HG03095 (cell line): Measurements from ENCODE around the gene STX1A.
A peak's percentile ranks its signal among the peaks of the same experiment; 100 is the strongest.
"Not testable (repeated sequence)": the region's sequence is repeated elsewhere in the genome, so short reads cannot be mapped to it uniquely, and the experiment has no call there.

Source experiments
- ATAC-seq: cut with Tn5 transposase; IDR thresholded peaks from one replicate; pipeline ENCODE4 v1.9.1; 2021; ENCODE audit warnings: moderate library complexity; ENCODE audit not compliant: unreplicated experiment

The STX1A gene

DNA sequence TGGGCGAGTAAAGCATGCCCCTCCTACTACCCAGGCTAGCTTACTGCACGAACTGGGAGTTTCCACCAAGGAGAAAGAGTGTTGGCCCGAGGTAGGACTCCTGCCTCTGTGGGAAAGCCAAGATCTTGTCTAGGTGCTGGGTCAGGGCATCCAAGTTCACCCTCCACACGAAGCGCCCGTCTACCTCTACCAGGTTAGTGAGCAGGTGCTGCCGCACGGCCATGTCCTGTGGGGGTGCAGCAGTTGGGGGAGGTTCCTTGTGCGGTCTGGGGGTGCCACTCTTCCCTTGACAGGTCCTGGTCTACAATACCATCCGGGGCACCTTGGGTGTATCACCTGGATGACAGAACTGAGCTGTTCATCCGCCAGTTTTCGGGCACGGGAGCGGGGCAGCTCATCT is 17.4 kb upstream of the STX1A start:
- ATAC-seq: no peak

DNA sequence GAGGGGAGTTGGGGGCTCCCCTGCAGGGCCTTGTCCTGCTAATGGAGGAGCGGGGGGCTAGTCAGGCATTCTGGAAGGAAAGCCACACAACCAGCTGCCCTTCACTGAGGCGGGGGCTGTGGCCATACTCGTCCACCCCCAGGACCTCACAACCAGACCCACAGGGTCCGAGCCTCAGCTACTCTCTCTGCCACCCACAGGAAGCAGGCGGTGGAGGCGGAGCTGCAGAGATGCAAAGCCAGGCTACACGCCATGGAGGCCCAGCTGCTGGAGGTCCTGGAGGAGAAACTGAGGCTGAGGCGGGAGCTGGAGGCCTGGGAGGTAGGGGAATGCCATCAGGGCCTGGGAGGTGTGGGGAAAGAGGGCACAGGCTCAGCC is 16.0 kb upstream of the STX1A start:
- no peak for ATAC-seq

DNA sequence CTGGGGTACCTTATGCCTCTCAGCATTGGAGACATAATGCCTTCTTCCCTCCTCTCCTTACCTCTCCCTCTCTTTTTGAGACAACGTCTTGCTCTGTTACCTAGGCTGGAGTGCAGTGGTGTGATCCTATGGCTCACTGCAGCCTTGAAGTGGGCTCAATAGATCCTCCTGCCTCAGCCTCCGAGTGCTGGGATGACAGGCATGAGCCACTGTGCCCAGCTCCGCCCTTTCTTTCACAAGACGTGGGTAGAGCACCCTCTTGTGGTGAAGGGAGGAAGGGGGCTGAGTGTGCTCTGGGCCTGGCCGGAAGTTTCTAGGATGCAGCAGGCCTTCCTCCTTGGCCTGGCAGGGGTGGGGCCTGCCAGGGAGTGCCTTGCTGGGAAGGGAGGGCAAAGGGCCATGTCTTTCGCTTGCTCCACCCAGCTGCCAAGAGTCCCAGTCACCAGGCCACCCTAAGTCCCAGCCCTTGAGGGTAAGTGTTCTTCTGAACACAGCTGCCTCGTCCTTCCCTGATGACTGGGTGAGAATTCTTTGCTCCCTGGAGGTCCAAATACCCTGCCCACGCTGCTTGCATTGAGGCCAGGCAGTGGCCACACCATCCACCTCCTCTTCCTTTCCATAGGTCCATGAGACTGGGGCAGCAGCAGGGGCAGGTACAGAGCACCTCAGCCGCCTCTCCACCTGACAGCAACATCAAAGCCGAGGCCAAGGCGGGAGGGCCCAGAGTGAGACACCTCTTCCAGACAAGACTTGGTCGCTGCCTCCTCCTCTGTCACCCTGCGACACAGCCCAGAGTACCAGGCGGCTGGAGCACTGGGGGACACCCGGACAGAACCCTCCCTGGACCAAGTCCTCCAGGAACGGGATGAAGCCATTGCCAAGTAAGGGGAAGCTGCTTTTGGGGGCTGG is 15.4 kb upstream of the STX1A start:
- ATAC-seq: peak; percentile 43

DNA sequence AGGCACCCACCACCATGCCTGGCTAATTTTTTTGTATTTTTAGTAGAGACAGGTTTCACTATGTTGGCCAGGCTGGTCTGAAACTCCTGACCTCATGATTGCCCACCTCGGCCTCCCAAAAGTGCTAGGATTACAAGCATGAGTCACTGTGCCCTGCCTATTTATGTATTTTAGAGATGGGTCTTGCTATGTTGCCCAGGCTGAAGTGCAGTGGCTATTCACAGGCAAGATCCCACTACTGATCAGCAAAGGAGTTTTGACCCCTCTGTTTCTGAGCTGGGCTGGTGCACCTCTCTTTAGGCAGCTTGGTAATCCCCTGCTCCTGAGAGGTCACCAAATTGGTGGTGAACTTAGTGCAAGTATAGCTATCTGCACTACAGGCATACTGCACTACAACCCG is 12.9 kb upstream of the STX1A start:
- ATAC-seq: no peak

DNA sequence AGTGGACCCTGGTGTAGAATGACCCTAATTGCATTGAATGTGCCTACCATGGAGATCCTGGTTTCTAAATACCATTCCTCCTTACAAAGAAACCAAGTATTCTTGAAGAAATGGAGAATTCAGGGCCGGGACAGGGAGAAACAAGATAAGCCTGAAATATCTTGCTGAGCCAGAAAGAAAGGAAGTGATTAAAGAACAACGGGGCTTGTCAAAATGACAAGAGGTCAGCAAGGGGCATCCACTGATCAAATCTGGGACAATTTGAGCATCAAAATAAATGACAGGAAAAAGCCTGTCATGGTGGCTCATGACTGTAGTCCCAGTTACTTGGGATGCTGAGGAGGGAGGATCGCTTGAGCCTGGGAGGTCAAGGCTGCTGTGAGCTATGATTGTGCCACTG is 11.0 kb upstream of the STX1A start:
- ATAC-seq: no peak

DNA sequence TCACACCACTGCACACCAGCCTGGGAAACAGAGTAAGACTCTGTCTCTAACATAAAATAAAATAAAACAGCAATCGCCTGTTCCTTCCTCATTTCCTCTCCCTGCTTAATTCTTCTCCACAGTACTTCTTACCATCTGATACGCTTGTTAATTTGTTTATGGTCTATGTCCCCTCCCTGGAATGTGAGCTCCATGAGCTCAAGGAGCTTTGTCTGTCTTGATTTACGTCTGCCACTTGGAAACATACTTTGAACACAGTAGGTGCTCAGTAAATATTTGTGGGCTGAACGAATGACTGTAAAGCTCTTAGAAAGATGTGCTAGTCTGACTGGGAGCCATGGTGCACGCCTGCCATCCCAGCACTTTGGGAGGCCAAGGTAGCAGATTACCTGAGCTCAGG is 9.1 kb upstream of the STX1A start:
- no peak for ATAC-seq

DNA sequence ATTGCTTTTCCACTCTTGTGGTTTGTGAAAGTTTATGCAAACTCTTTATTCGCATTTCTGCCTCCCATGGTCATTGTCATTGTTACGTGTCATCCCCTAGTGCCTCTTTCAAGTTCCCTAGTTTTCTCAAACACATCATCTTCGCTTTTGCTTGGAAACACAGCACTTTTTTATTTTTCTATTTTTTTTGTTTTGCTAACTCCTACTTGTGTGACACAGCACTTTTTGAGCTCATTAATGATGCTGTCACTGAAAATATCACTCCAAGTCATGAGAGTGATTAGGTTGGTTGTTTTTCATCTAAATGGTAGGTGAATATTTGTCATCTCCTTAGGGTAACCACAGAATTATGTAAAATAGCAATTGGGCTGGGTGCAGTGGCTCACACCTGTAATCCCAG is 8.5 kb upstream of the STX1A start:
- ATAC-seq: no peak

DNA sequence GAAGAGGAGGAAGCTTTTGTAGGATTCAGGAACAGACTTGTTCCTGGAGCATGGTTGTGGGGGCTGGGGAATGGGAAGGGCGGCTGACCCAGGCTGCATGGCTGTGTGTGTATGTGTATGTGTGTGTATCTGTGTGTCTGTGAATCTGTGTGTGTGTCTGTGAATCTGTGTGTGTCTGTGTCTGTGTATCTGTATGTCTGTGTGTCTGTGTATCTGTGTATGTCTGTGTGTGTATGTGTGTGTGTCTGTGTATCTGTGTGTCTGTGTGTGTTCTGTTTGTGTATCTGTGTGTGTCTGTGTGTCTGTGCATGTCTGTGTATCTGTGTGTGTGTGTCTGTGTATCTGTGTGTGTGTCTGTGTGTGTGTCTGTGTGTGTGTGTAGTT is 6.6 kb upstream of the STX1A start:
- ATAC-seq: no peak

DNA sequence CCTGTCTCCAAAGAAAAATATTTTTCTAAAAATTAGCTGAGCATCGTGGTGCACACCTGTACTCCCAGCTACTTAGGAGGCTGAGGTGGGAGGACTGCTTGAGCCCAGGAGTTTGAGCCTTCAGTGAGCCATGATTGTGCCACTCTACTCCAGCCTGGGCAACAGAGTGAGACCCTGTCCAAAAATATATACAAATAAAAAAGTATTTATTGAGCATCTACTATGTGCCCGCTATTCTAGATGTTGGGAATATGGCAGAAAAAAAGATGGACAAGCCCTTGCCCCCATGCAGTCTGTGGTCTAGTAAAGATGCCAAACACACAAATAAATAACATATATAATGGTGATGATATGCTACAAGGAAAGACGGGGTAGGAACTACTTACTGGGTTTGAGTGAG is 4.3 kb upstream of the STX1A start:
- no peak for ATAC-seq

DNA sequence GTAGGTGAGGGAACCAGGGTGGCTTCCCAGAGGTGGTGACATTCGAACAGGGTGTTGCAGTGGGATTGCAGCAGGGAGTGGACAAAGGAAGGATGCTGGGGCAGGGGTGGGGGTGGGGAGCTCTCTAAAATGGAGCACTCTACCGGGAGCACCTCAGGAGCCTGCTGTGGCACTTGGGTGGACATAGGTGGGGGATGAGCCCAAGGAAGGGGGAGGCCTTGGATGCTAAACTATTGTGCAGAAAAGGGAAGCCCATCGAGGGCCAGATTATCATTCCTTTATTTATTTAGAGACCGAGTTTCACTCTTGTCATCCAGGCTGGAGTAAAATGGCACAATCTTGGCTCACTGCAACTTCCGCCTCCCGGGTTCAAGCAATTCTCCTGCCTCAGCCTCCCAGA is 3.3 kb upstream of the STX1A start:
- ATAC-seq: no peak

DNA sequence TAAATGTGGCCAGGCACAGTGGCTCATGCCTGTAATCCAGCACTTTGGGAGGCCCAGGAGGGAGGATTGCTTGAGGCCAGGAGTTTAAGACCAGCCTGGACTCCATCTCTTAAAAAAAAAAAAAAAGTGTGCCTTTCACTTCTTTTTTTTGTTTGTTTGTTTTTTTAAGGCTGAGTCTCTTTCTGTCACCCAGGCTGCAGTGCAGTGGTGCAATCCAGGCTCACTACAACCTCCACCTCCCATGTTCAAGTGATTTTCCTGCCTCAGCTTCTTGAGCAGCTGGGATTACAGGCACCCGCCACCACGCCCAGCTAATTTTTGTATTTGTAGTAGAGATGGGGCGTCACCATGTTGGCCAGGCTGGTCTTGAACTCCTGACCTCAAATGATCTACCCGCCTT is 2.7 kb upstream of the STX1A start:
- ATAC-seq: not testable (repeated sequence)

DNA sequence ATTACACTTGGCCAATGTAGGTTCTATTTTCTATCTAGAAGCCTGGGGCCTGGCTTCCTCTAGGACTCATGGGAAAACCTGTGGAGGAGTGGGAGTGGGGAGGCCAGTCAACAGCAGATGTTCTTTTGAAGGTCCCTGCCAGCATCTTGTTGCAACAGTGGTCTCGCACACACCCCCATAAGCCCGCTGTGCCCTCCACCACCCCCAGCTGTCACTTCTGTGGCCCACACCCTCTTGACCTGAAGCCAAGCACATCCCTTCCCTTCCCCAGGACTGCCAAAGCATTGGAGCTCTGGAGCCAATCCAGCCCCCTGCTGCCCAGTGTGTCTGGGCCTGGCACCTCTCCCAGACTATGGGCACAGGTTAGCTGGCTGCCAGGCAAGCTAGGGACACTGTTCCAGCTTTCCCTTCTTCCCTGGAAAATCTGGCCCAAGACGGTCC is 1.9 kb upstream of the STX1A start:
- ATAC-seq: no peak

DNA sequence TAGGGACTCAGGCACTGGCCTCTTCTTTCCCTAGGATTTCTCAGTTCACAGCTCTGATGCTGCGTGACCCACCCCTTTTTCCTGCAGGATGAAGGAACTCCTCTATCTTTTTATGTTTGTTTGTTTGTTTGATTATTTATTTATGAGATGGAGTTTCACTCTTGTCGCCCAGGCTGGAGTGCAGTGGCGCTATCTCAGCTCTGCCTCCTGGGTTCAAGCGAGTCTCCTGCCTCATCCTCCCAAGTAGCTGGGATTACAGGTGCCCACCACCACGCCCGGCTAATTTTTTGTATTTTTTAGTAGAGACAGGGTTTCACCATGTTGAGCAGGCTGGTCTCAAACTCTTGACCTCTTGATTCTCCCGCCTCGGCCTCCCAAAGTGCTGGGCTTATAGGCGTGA is 974 bp upstream of the STX1A start:
- ATAC-seq: not testable (repeated sequence)

DNA sequence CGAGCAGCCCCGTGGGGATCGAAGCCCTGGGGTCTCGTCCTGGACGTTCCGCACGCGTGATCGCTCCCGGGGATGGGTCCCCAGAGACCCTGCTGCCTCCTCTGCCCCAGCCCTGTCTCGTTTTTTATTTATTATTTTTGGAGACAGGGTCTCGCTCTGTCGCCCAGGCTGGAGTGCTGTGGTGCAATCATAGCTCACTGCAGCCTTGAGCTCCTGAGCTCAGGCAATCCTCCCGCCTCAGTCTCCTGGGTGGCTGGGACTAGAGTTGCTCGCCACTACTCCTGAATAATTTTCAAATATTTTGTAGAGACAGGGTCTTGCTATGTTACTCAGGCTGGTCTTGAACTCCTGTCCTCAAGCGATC is 319 bp upstream of the STX1A start:
- ATAC-seq: no peak

DNA sequence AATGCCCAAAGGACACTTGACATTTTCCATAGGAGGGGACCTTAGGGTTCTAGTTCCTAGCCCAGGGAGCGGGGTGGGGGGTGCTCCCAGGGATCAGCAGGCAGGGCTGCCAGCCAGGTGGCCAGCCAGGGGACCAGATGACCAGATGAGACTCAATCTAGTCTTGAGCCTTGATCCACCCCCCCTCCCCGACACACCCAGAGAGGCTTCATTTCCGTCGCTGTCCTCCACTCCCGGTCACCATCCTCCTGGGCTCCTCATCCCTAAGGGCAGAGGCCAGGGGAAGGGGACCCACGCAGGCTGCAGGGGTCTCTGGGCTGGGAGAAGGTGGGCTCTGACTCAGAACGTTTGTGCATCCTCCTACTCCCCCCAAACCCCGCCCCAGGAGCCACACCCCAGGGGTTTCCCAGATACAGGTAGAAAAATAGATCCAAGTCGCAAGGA is 1.0 kb downstream of the STX1A start:
- ATAC-seq: no peak

DNA sequence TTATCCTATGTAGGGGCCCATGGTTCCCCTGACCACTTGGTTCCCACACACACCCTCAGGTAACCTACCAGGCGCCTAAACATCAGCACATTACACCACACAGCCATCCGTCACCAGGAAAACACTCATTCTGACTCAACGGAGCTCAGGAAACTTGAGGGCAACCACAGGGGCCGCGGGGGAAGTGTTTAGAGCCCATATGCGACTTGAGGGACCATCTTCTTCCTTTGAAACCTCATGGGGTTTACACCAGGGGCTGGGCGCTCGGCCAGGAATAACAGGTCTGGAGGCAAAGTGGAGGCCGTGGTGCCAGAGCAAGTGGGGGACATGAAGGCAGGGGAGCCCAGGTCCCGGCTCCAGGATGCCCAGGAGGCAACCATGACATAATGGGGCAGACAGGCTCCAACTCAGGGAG is 1.5 kb downstream of the STX1A start:
- no peak for ATAC-seq

DNA sequence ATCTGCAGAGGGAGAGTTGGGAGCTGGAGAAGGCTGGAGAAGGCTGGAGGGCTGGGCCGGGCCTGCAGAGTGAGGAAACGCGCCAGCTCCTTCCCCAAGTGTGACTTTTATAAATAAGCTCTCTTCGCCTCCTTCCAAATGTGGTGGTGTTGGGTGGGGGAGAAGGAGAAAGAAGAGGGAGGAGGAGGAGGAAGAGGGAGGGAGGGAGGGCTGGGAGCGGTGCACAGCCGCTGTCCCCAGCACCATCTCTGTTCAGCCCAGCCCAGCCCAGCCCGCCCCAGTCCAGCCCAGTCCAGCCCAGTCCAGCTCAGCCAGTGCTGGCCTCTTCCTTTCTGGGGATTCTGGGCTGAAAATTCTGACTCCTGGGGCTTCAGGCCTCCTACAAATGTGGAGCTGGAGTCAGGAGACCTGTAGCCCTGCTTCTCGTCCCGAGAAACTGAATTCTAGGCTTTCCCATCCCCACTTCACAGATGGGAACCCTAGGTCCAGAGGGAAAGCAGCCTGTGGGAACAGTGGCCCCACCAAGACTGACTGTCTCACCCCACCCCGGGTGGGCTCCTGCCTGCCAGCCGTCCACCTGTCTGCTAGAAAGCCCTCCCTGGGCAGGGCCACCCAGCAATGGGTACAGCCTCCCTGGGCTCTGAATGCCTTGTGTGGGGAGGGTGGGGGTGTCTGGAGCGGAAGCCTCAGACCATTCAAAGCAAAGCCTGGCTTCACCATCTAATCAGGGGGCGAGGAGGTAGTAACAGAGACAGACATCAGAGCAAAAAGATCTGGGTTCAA is 2.3 kb downstream of the STX1A start:
- ATAC-seq: no peak

DNA sequence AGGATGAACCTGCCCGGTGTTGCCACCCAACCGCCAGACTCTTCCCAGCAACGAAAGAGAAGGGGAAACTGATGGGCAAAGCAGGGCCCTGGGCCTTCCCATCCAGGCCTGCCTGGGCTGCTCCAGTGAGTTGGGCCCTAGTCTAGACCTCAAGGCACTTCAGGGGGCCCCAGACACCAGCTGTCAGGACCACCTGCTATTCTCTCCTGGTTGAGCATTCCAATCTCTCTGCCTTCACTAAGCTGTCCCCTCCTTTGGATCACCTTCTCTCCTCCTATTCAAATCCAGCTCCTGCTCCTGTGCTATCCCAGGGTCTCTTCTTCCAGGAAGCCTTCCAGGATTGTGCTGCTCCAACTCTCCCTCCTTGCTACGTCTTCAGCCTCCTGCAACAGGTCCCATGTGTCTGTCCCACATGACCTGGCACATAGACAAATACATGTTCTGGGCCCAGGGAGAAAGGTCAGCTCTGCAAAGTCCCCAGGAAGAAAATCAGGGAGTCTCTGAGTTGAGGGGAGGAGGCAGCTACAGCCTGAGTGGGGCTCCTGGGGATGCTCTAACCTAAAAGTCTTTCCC is 3.1 kb downstream of the STX1A start:
- no peak for ATAC-seq

DNA sequence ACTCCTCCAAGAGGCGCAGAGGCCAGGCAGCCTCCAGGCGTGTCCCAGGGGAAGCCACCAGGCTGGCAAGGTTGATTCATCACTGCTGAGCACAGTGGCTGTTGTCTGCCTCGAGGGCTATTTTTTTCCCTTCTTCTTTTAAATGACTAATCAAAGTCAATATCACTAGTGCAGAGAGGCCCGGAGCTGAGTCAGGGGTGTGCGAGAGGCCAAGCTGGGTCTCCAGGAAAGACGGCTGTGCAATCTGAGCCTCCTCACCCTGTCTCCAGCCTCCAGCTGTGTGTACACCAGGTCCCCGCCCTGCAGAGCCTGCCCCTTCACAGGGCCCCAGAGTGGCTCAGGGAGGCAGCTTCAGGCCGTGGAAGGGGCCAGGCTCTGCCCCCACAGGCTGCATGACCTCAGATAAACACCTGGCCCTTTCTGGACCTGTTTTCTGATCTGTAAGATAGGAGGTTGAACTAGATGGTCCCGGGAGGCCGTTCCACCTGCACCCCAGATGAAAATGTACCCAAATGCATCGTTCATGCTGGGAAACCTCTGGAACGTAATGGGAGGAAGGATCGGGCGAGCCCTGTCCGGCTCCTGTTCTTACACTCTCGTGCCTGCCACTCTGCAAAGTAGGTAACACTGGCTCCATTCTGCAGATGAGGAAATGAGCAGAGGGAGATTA is 3.7 kb downstream of the STX1A start:
- no peak for ATAC-seq

DNA sequence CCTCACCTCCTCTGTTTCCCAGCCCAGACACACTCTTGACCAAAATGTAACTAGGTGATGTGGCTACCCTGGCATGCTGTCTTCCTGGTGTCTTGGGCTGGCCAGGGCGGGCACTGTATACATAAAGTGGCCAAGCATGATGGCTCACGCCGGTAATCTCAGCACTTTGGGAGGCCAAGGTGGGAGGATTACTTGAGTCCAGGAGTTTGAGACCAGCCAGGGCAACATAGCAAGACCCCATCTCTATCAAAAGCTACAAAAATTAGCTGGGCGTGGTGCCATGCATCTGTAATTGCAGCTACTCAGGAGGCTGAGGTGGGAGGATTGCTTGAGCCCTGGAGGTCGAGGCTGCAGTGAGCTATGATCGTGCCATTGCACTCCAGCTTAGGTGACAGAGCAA is 6.2 kb downstream of the STX1A start:
- ATAC-seq: not testable (repeated sequence)

DNA sequence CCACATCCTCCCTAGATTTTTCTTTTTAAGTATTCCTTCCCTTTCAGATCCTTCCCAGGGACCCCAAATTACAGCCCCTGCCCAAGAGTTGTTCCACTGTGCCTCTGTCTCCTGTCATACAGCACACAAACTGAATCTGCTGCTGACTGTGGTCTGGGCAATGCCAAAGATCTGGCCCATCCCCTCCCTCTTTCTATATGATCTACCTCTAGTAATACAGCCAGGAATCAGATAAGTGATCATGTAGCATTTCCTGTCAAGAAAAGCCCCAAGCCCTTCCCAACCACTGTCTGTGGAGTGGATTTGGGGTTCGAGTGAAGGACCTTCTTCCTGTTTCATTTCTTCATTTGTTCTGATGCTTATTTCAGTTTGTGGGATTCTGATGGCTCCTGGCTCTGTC is 6.7 kb downstream of the STX1A start:
- ATAC-seq: no peak
